GM15510 (cell line): ENCODE data around the gene LGI2.

Experiments
- POLR2A ChIP-seq: IDR thresholded peaks from 3 replicates; pipeline ENCODE4 v1.6.1; 2011; ENCODE audit warnings: borderline replicate concordance; ENCODE audit not compliant: insufficient read length; ENCODE audit errors: extremely low read depth

Gene LGI2

GRCh38 chr4:24980064-24980690, 50.6 kb downstream of the LGI2 start:
- TF ChIP-seq POLR2A: no peak

GRCh38 chr4:24979554-24979953, 51.2 kb downstream of the LGI2 start:
- no peak for TF ChIP-seq POLR2A

GRCh38 chr4:24978291-24979075, 52.3 kb downstream of the LGI2 start:
- no peak for TF ChIP-seq POLR2A

DNA sequence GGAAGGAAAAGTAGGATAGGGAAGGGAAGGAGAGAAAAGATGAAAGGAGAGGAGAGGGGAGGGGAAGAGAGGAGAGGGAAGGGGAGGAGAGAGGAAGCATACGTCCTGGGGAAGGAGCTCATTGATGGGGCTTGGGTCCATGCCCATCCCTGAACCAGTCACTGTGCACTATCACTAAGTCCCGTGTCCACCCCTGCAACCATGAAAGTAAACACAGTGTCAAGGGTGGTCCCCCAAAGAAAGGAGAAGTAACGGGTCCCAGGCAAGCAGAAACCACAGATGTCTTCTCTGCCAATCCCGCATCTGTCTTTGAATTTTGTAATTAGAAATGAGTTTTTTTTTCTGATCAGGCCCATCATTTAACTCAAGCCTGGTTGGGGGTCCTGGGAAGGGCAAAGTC, 55.2 kb downstream of the LGI2 start:
- no peak for TF ChIP-seq POLR2A

GRCh38 chr4:24973747-24974601, 56.8 kb downstream of the LGI2 start:
- no peak for TF ChIP-seq POLR2A

DNA sequence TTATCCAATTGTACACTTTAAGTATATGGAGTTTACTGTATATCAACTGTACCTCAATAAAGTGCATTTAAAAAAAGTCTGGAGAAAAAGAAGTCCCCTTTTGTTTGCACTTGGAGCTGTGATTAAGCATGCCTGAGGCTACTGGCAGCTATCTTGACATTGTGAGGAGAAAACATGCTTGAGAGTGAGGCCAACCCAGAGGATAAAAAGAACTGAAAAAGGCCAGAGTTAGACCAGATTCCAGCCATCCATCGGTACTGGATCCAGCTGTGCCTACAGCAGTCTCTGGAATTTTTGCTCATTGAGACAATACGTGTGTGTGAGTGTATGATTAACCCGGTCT, 57.4 kb downstream of the LGI2 start:
- TF ChIP-seq POLR2A: no peak

- no peak for TF ChIP-seq POLR2A
These were observed 59.6 kb downstream of the LGI2 start for GRCh38 chr4:24971192-24971591.

- no peak for TF ChIP-seq POLR2A
These were observed 60.1 kb downstream of the LGI2 start for GRCh38 chr4:24970635-24971034.

DNA sequence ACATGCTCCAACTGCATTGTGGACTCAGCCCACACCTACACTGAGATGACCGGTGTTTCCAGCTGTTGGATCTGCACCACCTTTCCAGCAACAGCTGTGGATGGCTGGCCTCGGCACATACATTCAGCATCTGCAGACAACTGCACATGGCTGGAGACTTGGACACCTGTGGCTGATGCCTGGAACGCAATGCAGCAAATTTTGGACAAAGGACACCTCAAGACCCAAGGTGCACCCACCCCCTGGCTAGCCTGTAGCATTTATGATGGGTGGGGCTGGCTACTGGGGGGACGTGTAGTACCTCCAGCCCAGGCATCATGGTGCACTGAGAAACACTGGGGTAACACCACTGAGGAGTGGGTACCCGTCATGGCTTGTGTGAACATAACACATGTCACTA, 60.6 kb downstream of the LGI2 start:
- TF ChIP-seq POLR2A: no peak

DNA sequence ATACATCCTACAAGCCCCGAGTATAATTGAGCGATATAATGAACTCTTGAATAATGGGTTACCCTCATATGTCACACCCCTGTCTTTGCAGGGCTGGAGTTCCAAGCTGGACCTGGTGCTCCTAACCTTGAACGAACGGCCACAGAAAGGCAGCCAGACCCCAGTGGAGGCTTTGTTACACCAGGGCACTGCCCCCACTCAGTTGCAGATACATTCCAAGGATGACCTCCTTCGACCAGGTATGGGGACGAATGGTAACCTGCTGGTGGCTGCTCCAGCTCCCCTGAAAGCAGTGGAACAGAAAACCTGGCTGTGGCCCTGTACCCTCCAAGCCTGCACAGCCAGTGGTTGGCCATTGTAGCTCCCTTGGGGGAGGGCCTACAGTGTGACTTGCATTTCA, 61.3 kb downstream of the LGI2 start:
- TF ChIP-seq POLR2A: no peak

GRCh38 chr4:24968992-24969391, 61.8 kb downstream of the LGI2 start:
- no peak for TF ChIP-seq POLR2A

DNA sequence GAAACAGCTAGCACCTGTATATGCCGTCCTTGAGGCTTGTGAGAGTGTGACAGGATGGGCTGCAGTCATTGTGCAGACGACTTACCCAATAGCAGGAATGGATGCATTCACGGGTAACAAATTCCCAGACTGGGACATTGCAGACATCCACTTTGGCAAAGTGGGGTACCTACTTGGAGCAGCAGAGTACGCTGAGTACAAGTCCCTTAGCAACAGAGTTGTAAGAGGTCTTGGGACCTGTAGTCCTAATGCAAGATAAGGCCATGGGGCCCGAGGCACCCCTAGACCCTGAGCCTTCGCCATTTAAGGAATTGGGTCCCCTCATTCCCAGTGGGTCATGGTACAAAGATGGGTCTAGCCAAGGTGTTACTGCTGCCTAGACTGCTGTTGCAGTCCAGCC, 62.5 kb downstream of the LGI2 start:
- no peak for TF ChIP-seq POLR2A

DNA sequence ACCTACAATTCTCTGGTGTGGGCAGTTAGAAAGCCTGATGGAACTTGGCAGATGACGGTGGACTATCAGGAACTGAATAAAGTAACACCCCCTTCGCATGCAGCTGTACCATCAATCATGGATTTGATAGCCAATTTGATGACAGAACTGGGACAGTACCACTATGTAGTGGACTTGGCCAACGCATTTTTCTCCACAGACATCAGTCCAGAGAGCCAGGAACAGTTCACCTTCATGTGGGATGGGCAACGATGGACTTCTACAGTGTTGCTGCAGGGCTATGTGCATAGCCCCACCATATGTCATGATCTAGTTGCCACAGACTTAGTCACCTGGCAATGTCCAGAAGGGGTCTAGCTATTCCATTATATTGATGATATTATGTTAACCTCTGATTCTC, 63.4 kb downstream of the LGI2 start:
- TF ChIP-seq POLR2A: no peak

DNA sequence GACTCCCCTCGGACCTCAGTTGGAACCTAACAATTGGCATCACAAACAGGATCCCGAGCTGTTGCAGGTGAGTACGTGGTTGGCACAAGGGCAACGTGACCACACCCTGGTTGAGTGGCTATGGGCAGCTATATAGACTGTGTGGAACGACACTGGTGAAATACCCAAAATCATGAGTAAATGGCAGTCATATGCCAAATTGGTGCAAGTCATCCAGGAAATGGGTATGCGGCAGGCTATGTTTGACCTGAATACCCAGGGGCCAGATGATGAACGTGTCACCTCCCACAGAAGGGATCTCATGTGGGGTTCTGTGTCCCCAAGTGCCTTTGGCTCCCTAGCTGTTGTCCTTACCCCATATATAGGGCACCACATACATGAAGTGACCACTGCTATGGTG, 64.7 kb downstream of the LGI2 start:
- TF ChIP-seq POLR2A: no peak

- no peak for TF ChIP-seq POLR2A
These were observed 65.1 kb downstream of the LGI2 start for GRCh38 chr4:24965627-24966026.
